GM12892 (cell line): ENCODE results near the gene KDM1B.

Experiments
- POLR2A ChIP-seq: IDR thresholded peaks from 2 replicates; pipeline ENCODE4 v1.6.1; 2011; ENCODE audit warnings: low read depth, low read length, control low read depth
- POLR2AphosphoS5 ChIP-seq: IDR thresholded peaks from 2 replicates; pipeline ENCODE4 v1.6.1; 2011; ENCODE audit warnings: low read depth, low read length, control low read depth
- TAF1 ChIP-seq: IDR thresholded peaks from 2 replicates; pipeline ENCODE4 v1.6.1; 2011; ENCODE audit warnings: low read depth, mild to moderate bottlenecking, control low read depth, low read length, borderline replicate concordance

GRCh38 chr6:18183766-18184165, 28.5 kb downstream of the KDM1B start:
- no peak for TF ChIP-seq POLR2A
- no peak for TF ChIP-seq TAF1
- TF ChIP-seq POLR2AphosphoS5: no peak
